ENCODE results near the gene PRICKLE2. TPM values are rescaled to one million over a fixed set of nuclear protein-coding genes. Genes with fewer than 3 reads are reported as not detected.

The PRICKLE2 gene
- total and polyA plus RNA-seq, 7 donors = 0.34 to 4.9 (median 2.2) TPM

DNA sequence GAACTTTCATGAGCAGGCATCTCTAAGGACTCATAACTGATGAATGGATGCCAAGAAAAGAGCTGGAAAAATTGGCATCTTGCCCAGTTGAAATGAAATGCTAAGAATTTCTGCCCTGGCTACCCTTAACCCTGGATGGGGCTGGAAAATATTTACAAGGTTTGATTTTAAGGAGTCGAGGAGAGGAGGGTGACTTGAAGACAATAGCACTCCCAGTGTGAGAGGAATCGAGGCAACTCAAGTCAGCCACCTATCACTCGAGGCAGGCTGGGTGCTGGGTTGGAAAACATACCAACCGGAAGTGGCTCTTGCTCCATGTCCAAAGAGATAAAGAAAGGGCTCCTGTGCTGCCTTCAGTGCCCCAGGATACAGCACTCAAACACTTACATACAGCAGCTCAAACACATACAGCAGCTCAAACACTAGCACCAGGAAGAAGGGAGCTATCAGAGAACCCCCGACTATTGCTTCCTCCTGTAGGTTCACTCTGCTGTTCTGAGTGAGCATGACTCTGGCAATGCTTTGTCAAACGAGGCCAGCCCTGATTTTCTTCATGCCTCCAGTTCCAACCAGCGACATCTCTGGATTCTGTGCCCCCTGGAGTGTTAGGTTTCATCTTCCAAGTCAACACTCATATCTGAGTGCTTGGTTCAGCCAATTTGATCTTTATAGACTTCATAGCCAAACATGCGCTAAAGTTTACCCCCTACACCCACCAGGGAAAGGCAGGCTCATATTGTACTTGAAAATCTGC, 4.9 kb downstream of the PRICKLE2 start:
- Histone ChIP-seq H3K36me3 (ENCODE audit: insufficient read depth in 1 of 2, low read depth in 1 of 2) (no peaks in the 10 kb centered on the region), H3K4me1 (peaks cover 3% of the 10 kb centered on the region), H3K4me3 (no peak overlapping the region), H3K27me3 (ENCODE audit: insufficient read depth in 3 of 3, low read length in 2 of 3) (no peaks in the 10 kb centered on the region), H3K9me3 (no peaks in the 10 kb centered on the region), H3K27ac (peak overlapping the region; percentile 25)
- TF ChIP-seq, protein P1, sequence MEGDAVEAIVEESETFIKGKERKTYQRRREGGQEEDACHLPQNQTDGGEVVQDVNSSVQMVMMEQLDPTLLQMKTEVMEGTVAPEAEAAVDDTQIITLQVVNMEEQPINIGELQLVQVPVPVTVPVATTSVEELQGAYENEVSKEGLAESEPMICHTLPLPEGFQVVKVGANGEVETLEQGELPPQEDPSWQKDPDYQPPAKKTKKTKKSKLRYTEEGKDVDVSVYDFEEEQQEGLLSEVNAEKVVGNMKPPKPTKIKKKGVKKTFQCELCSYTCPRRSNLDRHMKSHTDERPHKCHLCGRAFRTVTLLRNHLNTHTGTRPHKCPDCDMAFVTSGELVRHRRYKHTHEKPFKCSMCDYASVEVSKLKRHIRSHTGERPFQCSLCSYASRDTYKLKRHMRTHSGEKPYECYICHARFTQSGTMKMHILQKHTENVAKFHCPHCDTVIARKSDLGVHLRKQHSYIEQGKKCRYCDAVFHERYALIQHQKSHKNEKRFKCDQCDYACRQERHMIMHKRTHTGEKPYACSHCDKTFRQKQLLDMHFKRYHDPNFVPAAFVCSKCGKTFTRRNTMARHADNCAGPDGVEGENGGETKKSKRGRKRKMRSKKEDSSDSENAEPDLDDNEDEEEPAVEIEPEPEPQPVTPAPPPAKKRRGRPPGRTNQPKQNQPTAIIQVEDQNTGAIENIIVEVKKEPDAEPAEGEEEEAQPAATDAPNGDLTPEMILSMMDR (IDR thresholded peaks at IDR 0.05) = no peak
- intact Hi-C loops (cut with DNase I) = loop anchor here in 1 of 2 donors (5.0 kb wide), 1 partner anchor 188 kb away; no protein-coding TSS in a partner anchor
- no peak for DNase-seq
- peak in 3 of 4 donors; percentile 9 to 58 (median 19) for ATAC-seq
- WGBS, 3 donors = 23 to 28% (median 24%) methylated on average over 8 of the region's 8 CpGs

DNA sequence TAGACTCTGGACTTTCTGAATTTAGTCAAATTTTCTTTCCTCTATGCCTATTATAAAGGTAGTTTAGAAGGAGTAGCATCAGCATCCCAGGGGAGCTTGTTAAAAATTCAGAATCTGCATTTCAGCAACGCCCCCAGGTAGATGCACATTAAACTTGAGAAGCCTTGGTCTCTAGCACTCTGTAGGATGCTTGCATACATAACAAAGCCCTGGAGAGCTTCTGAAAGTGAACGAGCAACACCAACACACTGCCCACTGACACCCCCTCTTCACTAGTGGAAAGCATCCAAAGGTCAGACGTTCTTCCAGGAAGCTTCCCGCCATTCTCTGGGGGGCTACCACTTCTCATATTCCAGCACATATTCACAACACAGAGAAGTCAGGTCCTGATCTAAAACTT, 6.5 kb downstream of the PRICKLE2 start:
- Histone ChIP-seq H3K27ac (no peak overlapping the region), H3K36me3 (ENCODE audit: insufficient read depth in 1 of 2, low read depth in 1 of 2) (no peaks in the 10 kb centered on the region), H3K4me1 (peaks cover 3% of the 10 kb centered on the region), H3K27me3 (ENCODE audit: insufficient read depth in 3 of 3, low read length in 2 of 3) (no peaks in the 10 kb centered on the region), H3K9me3 (no peaks in the 10 kb centered on the region), H3K4me3 (no peak overlapping the region)
- ATAC-seq (no peak), DNase-seq (no peak)
- WGBS, 3 donors = 37 to 51% (median 45%) methylated on average over 4 of the region's 4 CpGs
- TF ChIP-seq, protein P1 (IDR thresholded peaks at IDR 0.05) = no peak
- intact Hi-C loops (cut with DNase I) = no loop called here

DNA sequence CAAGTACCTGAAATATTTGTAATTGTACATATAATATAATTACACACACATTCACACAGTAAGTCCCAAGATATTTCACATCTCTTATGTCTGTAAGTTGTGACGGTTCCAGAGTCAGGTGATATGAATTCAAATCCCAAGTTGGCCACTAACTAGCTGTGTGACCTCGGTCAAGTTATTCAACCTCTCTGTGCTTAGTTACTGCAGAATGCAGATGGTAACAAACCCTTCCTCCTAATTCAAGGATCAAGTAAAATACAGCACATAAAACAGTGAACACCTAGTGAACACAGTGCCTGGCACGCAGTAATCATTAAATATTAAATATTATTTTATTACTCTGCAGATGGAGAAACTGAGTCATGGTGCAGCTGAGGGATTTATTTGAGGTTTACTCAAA, 6.9 kb downstream of the PRICKLE2 start:
- TF ChIP-seq, protein P1 (IDR thresholded peaks at IDR 0.05) = no peak
- H3K4me3 ChIP-seq = no peak overlapping the region
- WGBS, 3 donors = 87 to 94% (median 92%) methylated on average over 3 of the region's 3 CpGs
- H3K27me3 ChIP-seq (ENCODE audit: insufficient read depth in 3 of 3, low read length in 2 of 3) = no peaks in the 10 kb centered on the region
- ATAC-seq (no peak), DNase-seq (no peak)
- H3K4me1 ChIP-seq = peaks cover 3% of the 10 kb centered on the region
- intact Hi-C loops (cut with DNase I) = no loop called here
- no peak overlapping the region for H3K27ac ChIP-seq
- H3K9me3 ChIP-seq = no peaks in the 10 kb centered on the region
- H3K36me3 ChIP-seq (ENCODE audit: insufficient read depth in 1 of 2, low read depth in 1 of 2) = no peaks in the 10 kb centered on the region

DNA sequence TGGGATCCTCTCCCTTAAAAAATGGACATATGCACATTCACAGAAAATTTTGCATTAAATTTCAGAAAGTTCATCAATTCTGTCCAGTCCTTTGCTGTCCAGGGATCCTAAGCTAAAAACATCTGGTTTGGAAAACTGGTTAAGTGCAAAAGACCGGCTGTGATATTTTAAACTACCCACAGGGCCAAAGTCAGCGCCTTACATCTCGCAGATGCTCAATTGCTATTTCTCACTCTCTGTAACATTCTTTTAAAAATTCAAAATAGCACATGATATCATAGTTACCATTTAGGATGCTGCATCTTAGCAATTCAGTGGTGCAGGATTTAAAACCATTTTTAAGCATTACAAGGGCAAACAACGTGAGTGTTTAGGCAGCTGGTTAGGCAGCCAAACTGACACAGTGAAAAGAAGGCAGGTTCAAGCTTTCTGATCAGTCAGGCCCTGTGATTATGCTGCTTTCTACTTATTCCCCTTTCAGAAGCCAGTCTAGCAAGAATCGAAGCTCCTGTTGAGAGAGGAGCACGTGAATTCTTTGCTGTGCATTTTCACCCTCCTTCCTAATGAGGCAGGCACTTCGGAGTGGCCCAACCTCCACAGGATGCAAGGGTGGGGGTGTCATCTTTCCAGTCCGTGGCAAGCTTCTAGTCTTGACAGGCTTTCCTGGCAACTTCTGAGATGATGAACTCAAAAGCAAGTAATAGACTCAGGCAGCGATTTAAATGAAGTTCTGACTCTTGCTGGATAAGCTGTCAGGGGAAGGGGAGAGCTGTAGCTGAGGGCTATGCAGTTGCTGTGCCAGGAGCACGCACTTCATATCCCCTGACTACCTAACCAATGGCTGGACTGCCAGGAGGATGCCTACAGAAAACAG, 8.8 kb downstream of the PRICKLE2 start:
- ATAC-seq (peak in 1 of 4 donors; percentile 22), DNase-seq (no peak)
- Histone ChIP-seq H3K9me3 (no peaks in the 10 kb centered on the region), H3K27me3 (ENCODE audit: insufficient read depth in 3 of 3, low read length in 2 of 3) (no peaks in the 10 kb centered on the region), H3K27ac (no peak overlapping the region), H3K36me3 (ENCODE audit: insufficient read depth in 1 of 2, low read depth in 1 of 2) (no peaks in the 10 kb centered on the region), H3K4me3 (no peak overlapping the region), H3K4me1 (peaks cover 3% of the 10 kb centered on the region)
- WGBS, 3 donors = 38 to 50% (median 41%) methylated on average over 10 of the region's 10 CpGs
- intact Hi-C loops (cut with DNase I) = no loop called here
- TF ChIP-seq, protein P1 (IDR thresholded peaks at IDR 0.05) = no peak
